K562 (cell line): ENCODE data around the gene RORC. TPM values are rescaled to one million over a fixed set of nuclear protein-coding genes. Genes with fewer than 3 reads are reported as not detected.

Source experiments
- ETV1 ChIP-seq: fragments of 450-650 bp; conservative IDR thresholded peaks from 2 replicates; pipeline ENCODE4 v1.6.1; 2016; ENCODE audit warnings: missing genetic modification characterization, control low read depth, low read depth, missing compliant biosample characterization
- KDM4B ChIP-seq, 2 experiments: fragments of 450-650 bp in 1 of 2; sonication (generic) in 1 of 2; IDR thresholded peaks; 2 replicates each; pipeline ENCODE4 v1.6.1; 2016 to 2017; ENCODE audit warnings: borderline replicate concordance in 2 of 2, antibody characterized with exemption in 1 of 2, low read depth in 1 of 2, mild to moderate bottlenecking in 1 of 2
- SMARCA4 ChIP-seq: fragments of 450-650 bp; IDR thresholded peaks from 2 replicates; pipeline ENCODE4 v1.6.1; 2016
- TARDBP ChIP-seq: fragments of 450-650 bp; IDR thresholded peaks from 2 replicates; pipeline ENCODE4 v1.6.1; 2016
- TFAM ChIP-seq: fragments of 250-450 bp; sonication (Bioruptor Pico); conservative IDR thresholded peaks from 2 replicates; pipeline ENCODE4 v1.5.0; 2021; ENCODE audit warnings: mild to moderate bottlenecking, moderate library complexity
- ZNF121 ChIP-seq: sonication (generic); formaldehyde crosslinking; conservative IDR thresholded peaks from 2 replicates; pipeline ENCODE4 v1.8.0; 2022; ENCODE audit warnings: missing genetic modification reagents
- ZNF175 ChIP-seq: fragments of 200-800 bp; sonication (Bioruptor generic); IDR thresholded peaks from 2 replicates; pipeline ENCODE4 v1.6.1; 2016; ENCODE audit warnings: low read depth, mild to moderate bottlenecking, missing genetic modification characterization, missing compliant biosample characterization
- ZNF184 ChIP-seq: sonication (generic); formaldehyde crosslinking; IDR thresholded peaks from 2 replicates; pipeline ENCODE4 v1.5.0; 2020; ENCODE audit warnings: missing genetic modification reagents
- ZNF253 ChIP-seq: fragments of 250-450 bp; sonication (Bioruptor Pico); conservative IDR thresholded peaks from 2 replicates; pipeline ENCODE4 v1.6.1; 2021; ENCODE audit warnings: mild to moderate bottlenecking
- ZNF277 ChIP-seq: fragments of 250-450 bp; sonication (Bioruptor Pico); IDR thresholded peaks from 2 replicates; pipeline ENCODE4 v1.8.0; 2022; ENCODE audit warnings: inconsistent platforms, mild to moderate bottlenecking, moderate library complexity, borderline replicate concordance
- ZNF780A ChIP-seq: fragments of 250-450 bp; sonication (Bioruptor Pico); IDR thresholded peaks from 2 replicates; pipeline ENCODE4 v1.5.0; 2021; ENCODE audit warnings: mild to moderate bottlenecking
- polyA plus RNA-seq, 8 experiments: library from polyadenylated mRNA; depleted of rRNA in 4 of 8; stranded (reverse) in 5 of 8; unstranded in 3 of 8; fragments of >200 nt; fragmentation: Nextera tagmentation in 2 of 8; fragmentation: Illumina TruSeq in 1 of 8; extraction: Ambion mirVana in 2 of 8; extraction: Trizol in 1 of 8; gene quantifications; 2 replicates each; pipeline versions ENCODE4 v1.2.1 to v1.2.3, GENCODE V29; 2011 to 2014; ENCODE audit warnings: inconsistent platforms in 1 of 8, missing spikeins in 1 of 8
- total RNA-seq, 7 experiments: library from RNA; depleted of rRNA in 6 of 7; stranded (reverse); fragments of >200 nt in 6 of 7; fragmentation: Illumina TruSeq in 2 of 7; extraction: Trizol in 2 of 7; gene quantifications; 2 replicates each; pipeline versions ENCODE4 v1.2.1 to v1.2.3, GENCODE V29; 2011 to 2021; ENCODE audit warnings: low replicate concordance in 1 of 7
- TF ChIP-seq, protein P1 (sequence below): fragments of 200-600 bp; sonication (generic); IDR thresholded peaks from one replicate; pipeline ENCODE4 v1.6.1; 2012; ENCODE audit warnings: mild to moderate bottlenecking, low read depth, low read length, inconsistent platforms
- TF ChIP-seq, protein P2 (sequence below): fragments of 250-450 bp; sonication (Bioruptor Pico); IDR thresholded peaks from 2 replicates; pipeline ENCODE4 v1.4.0; 2020

The RORC gene
- total and polyA plus RNA-seq, 9 of the 15 experiments (the other 6 are each of a cell fraction or from before 2014, with no cell fraction given), result not detected

GRCh38 chr1:151762941-151763921, 68.4 kb downstream of the RORC start, which contains the start of gene MRPL9 (continued):
- TF ChIP-seq KDM4B (IDR thresholded peaks at IDR 0.05; ENCODE audit: borderline replicate concordance in 2 of 2, low read depth in 1 of 2) (no peak; a peak in 1 of 4 replicates), ZNF780A (no peak), ZNF121 (no peak), ETV1 (tag) (peak; percentile 71), ZNF277 (CRISPR knock-in tag) (no peak), TFAM (CRISPR knock-in tag) (no peak), ZNF175 (CRISPR knock-in tag) (no peak; the same call in 1 of the 2 replicates), ZNF184 (CRISPR knock-in tag) (no peak), SMARCA4 (no peak), TARDBP (0 out of 2 replicates have a peak, but pooled peaks have one; percentile 59), ZNF253 (CRISPR knock-in tag) (no peak)
- TF ChIP-seq, protein P1, sequence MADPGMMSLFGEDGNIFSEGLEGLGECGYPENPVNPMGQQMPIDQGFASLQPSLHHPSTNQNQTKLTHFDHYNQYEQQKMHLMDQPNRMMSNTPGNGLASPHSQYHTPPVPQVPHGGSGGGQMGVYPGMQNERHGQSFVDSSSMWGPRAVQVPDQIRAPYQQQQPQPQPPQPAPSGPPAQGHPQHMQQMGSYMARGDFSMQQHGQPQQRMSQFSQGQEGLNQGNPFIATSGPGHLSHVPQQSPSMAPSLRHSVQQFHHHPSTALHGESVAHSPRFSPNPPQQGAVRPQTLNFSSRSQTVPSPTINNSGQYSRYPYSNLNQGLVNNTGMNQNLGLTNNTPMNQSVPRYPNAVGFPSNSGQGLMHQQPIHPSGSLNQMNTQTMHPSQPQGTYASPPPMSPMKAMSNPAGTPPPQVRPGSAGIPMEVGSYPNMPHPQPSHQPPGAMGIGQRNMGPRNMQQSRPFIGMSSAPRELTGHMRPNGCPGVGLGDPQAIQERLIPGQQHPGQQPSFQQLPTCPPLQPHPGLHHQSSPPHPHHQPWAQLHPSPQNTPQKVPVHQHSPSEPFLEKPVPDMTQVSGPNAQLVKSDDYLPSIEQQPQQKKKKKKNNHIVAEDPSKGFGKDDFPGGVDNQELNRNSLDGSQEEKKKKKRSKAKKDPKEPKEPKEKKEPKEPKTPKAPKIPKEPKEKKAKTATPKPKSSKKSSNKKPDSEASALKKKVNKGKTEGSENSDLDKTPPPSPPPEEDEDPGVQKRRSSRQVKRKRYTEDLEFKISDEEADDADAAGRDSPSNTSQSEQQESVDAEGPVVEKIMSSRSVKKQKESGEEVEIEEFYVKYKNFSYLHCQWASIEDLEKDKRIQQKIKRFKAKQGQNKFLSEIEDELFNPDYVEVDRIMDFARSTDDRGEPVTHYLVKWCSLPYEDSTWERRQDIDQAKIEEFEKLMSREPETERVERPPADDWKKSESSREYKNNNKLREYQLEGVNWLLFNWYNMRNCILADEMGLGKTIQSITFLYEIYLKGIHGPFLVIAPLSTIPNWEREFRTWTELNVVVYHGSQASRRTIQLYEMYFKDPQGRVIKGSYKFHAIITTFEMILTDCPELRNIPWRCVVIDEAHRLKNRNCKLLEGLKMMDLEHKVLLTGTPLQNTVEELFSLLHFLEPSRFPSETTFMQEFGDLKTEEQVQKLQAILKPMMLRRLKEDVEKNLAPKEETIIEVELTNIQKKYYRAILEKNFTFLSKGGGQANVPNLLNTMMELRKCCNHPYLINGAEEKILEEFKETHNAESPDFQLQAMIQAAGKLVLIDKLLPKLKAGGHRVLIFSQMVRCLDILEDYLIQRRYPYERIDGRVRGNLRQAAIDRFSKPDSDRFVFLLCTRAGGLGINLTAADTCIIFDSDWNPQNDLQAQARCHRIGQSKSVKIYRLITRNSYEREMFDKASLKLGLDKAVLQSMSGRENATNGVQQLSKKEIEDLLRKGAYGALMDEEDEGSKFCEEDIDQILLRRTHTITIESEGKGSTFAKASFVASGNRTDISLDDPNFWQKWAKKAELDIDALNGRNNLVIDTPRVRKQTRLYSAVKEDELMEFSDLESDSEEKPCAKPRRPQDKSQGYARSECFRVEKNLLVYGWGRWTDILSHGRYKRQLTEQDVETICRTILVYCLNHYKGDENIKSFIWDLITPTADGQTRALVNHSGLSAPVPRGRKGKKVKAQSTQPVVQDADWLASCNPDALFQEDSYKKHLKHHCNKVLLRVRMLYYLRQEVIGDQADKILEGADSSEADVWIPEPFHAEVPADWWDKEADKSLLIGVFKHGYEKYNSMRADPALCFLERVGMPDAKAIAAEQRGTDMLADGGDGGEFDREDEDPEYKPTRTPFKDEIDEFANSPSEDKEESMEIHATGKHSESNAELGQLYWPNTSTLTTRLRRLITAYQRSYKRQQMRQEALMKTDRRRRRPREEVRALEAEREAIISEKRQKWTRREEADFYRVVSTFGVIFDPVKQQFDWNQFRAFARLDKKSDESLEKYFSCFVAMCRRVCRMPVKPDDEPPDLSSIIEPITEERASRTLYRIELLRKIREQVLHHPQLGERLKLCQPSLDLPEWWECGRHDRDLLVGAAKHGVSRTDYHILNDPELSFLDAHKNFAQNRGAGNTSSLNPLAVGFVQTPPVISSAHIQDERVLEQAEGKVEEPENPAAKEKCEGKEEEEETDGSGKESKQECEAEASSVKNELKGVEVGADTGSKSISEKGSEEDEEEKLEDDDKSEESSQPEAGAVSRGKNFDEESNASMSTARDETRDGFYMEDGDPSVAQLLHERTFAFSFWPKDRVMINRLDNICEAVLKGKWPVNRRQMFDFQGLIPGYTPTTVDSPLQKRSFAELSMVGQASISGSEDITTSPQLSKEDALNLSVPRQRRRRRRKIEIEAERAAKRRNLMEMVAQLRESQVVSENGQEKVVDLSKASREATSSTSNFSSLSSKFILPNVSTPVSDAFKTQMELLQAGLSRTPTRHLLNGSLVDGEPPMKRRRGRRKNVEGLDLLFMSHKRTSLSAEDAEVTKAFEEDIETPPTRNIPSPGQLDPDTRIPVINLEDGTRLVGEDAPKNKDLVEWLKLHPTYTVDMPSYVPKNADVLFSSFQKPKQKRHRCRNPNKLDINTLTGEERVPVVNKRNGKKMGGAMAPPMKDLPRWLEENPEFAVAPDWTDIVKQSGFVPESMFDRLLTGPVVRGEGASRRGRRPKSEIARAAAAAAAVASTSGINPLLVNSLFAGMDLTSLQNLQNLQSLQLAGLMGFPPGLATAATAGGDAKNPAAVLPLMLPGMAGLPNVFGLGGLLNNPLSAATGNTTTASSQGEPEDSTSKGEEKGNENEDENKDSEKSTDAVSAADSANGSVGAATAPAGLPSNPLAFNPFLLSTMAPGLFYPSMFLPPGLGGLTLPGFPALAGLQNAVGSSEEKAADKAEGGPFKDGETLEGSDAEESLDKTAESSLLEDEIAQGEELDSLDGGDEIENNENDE, result no peak
- TF ChIP-seq, protein P2, sequence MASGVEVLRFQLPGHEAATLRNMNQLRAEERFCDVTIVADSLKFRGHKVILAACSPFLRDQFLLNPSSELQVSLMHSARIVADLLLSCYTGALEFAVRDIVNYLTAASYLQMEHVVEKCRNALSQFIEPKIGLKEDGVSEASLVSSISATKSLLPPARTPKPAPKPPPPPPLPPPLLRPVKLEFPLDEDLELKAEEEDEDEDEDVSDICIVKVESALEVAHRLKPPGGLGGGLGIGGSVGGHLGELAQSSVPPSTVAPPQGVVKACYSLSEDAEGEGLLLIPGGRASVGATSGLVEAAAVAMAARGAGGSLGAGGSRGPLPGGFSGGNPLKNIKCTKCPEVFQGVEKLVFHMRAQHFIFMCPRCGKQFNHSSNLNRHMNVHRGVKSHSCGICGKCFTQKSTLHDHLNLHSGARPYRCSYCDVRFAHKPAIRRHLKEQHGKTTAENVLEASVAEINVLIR (CRISPR knock-in tag), result no peak; the same call in 1 of the 2 replicates
